Esophagus muscularis mucosa (tissue), 4 donors: Measurements from ENCODE around the gene PADI6. TPM values are rescaled to one million over a fixed set of nuclear protein-coding genes. Genes with fewer than 3 reads are reported as not detected.

ENCODE experiments used
- DNase-seq: peaks from one replicate; pipeline ENCODE4 v3.0.0-alpha.2; 2017; ENCODE audit errors: extremely low spot score
- H3K27ac ChIP-seq, 4 donors: fragments of 200-600 bp; sonication (generic); replicated peaks in 1 of 4; 1 replicate in 3 of 4; 2 replicates in 1 of 4; pipeline ENCODE4 v1.5.1; 2016 to 2019; ENCODE audit warnings: mild to moderate bottlenecking in 1 of 4
- H3K27me3 ChIP-seq, 4 donors: fragments of 200-600 bp; sonication (generic); one replicate each; pipeline versions ENCODE4 v1.5.1 to v1.6.0; 2016 to 2019
- H3K36me3 ChIP-seq, 4 donors: fragments of 200-600 bp; sonication (generic); one replicate each; pipeline ENCODE4 v1.5.1; 2016 to 2019
- H3K4me1 ChIP-seq, 4 donors: fragments of 200-600 bp; sonication (generic); one replicate each; pipeline ENCODE4 v1.5.1; 2016 to 2019
- H3K4me3 ChIP-seq, 4 donors: fragments of 200-600 bp; sonication (generic); 1 replicate in 2 of 4; 2 replicates in 2 of 4; pipeline ENCODE4 v1.5.1; 2016 to 2019; ENCODE audit warnings: mild to moderate bottlenecking in 4 of 4, moderate library complexity in 1 of 4
- H3K9me3 ChIP-seq, 4 donors: fragments of 200-600 bp; sonication (generic); 1 replicate in 3 of 4; 2 replicates in 1 of 4; pipeline ENCODE4 v1.5.1; 2016 to 2019
- EP300 ChIP-seq: sonication (generic); formaldehyde crosslinking; IDR thresholded peaks from one replicate; pipeline ENCODE4 v1.6.1; 2017; ENCODE audit warnings: antibody characterized with exemption
- POLR2A ChIP-seq: fragments of 450-650 bp; IDR thresholded peaks from one replicate; pipeline ENCODE4 v1.6.1; 2017; ENCODE audit warnings: antibody characterized with exemption, moderate library complexity, mild to moderate bottlenecking, low read depth
- POLR2AphosphoS5 ChIP-seq, 2 donors: sonication (generic); formaldehyde crosslinking; IDR thresholded peaks; one replicate each; pipeline ENCODE4 v1.6.1; 2017; ENCODE audit warnings: antibody characterized with exemption in 2 of 2
- WGBS: methylation state at CpG from one replicate; pipeline ENCODE4 v1.1.5; 2018; 5-methylcytosine and 5-hydroxymethylcytosine counted together
- intact Hi-C: fragments of 100-400 bp; cut with DNase I; formaldehyde crosslinking; loops from one replicate; pipeline ENCODE4 v1.15.1; 2023
- total RNA-seq, 4 donors: library from RNA; depleted of rRNA; stranded (reverse); fragments of >200 nt; gene quantifications; one replicate each; pipeline versions ENCODE4 v1.1.0 to v1.2.1, GENCODE V29; 2016
- TF ChIP-seq, protein P1 (sequence below), 3 experiments: fragments of 200-600 bp in 2 of 3; fragments of 450-650 bp in 1 of 3; sonication (generic) in 2 of 3; IDR thresholded peaks; one replicate each; pipeline ENCODE4 v1.5.1; 2017 to 2019; ENCODE audit warnings: antibody characterized with exemption in 3 of 3, mild to moderate bottlenecking in 2 of 3, moderate library complexity in 1 of 3

PADI6 gene
- total RNA-seq, 4 donors from 2014 or later = not detected

DNA sequence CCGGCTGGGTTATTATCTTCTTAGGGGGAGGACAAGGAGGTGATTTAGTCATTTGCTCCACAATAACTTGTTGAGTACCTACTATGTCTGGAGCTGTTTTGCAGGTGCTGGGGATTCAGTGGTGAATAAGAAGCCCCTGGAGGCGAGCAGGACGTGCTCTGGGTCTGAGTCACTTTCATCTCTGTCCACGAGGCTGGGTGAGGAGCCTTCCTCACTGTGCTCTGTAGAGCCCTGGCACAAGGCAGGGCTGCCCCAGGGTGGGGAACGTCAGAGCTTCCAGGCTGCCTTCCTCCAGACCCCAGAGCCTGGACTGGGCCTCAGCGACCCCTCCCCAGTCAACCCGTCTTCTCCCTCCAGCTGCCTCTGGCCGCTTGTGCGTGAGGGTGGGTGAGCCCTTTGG lies 2.5 kb upstream of the PADI6 start:
- Histone ChIP-seq H3K27me3 (peaks cover 0 to 73% (median 0%) of the 10 kb centered on the region in 4 donors), H3K36me3 (no peaks in the 10 kb centered on the region), H3K4me3 (no peak overlapping the region), H3K9me3 (peaks cover 0 to 2% (median 0%) of the 10 kb centered on the region in 4 donors), H3K4me1 (no peaks in the 10 kb centered on the region), H3K27ac (no peak overlapping the region)
- DNase-seq = no peak
- intact Hi-C loops = no loop called here
- no peak for TF ChIP-seq POLR2A
- TF ChIP-seq POLR2AphosphoS5 (IDR thresholded peaks at IDR 0.05) = no peak
- no peak for TF ChIP-seq EP300
- TF ChIP-seq, protein P1, sequence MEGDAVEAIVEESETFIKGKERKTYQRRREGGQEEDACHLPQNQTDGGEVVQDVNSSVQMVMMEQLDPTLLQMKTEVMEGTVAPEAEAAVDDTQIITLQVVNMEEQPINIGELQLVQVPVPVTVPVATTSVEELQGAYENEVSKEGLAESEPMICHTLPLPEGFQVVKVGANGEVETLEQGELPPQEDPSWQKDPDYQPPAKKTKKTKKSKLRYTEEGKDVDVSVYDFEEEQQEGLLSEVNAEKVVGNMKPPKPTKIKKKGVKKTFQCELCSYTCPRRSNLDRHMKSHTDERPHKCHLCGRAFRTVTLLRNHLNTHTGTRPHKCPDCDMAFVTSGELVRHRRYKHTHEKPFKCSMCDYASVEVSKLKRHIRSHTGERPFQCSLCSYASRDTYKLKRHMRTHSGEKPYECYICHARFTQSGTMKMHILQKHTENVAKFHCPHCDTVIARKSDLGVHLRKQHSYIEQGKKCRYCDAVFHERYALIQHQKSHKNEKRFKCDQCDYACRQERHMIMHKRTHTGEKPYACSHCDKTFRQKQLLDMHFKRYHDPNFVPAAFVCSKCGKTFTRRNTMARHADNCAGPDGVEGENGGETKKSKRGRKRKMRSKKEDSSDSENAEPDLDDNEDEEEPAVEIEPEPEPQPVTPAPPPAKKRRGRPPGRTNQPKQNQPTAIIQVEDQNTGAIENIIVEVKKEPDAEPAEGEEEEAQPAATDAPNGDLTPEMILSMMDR (IDR thresholded peaks at IDR 0.05) = no peak
- WGBS = 61% methylated on average over 9 of the region's 9 CpGs

DNA sequence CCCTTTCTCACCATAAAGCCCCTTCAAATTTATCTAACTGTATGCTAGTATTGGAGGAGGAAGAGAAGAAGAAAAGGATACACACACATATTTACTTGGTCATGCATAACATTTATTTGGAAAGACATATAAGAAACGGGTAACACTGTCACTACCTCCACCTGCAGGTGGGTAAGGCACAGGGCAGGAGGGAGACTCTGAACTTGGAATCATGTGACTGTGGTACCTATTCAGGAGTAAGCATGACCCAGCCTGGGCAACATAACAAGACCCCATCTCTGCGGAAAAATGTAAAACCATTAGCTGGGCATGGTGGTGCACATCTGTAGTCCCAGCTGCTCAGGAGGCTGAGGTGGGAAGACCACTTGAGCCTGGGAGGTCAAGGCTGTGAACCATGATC lies 1.4 kb upstream of the PADI6 start:
- no peak for TF ChIP-seq POLR2AphosphoS5 (IDR thresholded peaks at IDR 0.05)
- no peak for TF ChIP-seq EP300
- TF ChIP-seq, protein P1 (IDR thresholded peaks at IDR 0.05) = no peak
- no peak for TF ChIP-seq POLR2A
- 64% methylated on average over 2 of the region's 2 CpGs for WGBS

DNA sequence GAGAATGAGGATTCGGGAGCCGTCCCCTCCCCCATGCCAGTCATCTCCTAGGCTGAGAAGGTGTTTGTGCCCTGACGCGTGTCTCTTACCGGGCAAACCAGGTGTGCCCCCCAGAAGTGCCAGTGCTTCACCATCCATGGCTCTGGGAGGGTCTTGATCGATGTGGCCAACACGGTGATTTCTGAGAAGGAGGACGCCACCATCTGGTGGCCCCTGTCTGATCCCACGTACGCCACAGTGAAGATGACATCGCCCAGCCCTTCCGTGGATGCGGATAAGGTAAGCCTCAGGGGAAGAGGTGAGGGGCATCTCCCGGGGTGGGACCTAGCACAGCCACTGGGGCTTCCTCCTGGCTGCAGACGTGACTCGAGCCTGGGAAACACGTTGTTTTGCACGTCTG lies 959 bp downstream of the PADI6 start:
- H3K27me3 ChIP-seq = peaks cover 0 to 70% (median 0%) of the 10 kb centered on the region in 4 donors
- H3K4me1 ChIP-seq = no peaks in the 10 kb centered on the region
- H3K9me3 ChIP-seq = no peaks in the 10 kb centered on the region
- no peak for TF ChIP-seq EP300
- TF ChIP-seq POLR2A = no peak
- TF ChIP-seq POLR2AphosphoS5 (IDR thresholded peaks at IDR 0.05) = no peak
- TF ChIP-seq, protein P1 (IDR thresholded peaks at IDR 0.05) = no peak
- no peaks in the 10 kb centered on the region for H3K36me3 ChIP-seq
- intact Hi-C loops = no loop called here
- H3K4me3 ChIP-seq = no peak overlapping the region
- DNase-seq = no peak
- no peak overlapping the region for H3K27ac ChIP-seq
- 73% methylated on average over 10 of the region's 18 CpGs for WGBS

More for the DNA sequence above, 1.4 kb upstream of the PADI6 start:
- Histone ChIP-seq H3K36me3 (no peaks in the 10 kb centered on the region), H3K4me3 (no peak overlapping the region), H3K27ac (no peak overlapping the region), H3K27me3 (peaks cover 0 to 72% (median 0%) of the 10 kb centered on the region in 4 donors), H3K9me3 (no peaks in the 10 kb centered on the region), H3K4me1 (no peaks in the 10 kb centered on the region)
- DNase-seq = no peak
- intact Hi-C loops = no loop called here

DNA sequence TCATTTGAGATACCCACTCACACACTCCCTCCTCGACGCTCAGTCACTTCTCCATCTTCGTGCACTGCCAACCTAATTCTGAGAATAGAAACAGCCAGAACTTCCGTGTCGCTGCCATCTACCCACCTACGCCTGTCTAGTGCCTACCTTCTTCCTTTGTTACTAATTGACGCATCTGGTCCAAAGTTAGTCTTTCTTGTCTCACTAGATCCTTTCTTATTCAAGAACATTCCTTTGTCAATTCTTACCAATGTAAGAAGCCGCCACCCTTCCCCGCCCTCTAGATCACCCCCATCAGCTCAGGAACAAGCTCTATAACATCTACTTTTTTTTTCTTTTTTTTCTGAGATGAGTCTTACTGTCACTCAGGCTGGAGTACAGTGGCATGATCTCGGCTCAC lies 3.7 kb downstream of the PADI6 start:
- peaks cover 0 to 73% (median 3%) of the 10 kb centered on the region in 4 donors for H3K27me3 ChIP-seq
- H3K9me3 ChIP-seq = no peaks in the 10 kb centered on the region
- no peak for DNase-seq
- intact Hi-C loops = no loop called here
- WGBS = 92% methylated on average over 10 of the region's 10 CpGs
- TF ChIP-seq POLR2AphosphoS5 (IDR thresholded peaks at IDR 0.05) (no peak), POLR2A (no peak), EP300 (no peak)
- TF ChIP-seq, protein P1 (IDR thresholded peaks at IDR 0.05) = no peak
- no peak overlapping the region for H3K27ac ChIP-seq
- no peaks in the 10 kb centered on the region for H3K4me1 ChIP-seq
- H3K36me3 ChIP-seq = no peaks in the 10 kb centered on the region
- H3K4me3 ChIP-seq = no peak overlapping the region

DNA sequence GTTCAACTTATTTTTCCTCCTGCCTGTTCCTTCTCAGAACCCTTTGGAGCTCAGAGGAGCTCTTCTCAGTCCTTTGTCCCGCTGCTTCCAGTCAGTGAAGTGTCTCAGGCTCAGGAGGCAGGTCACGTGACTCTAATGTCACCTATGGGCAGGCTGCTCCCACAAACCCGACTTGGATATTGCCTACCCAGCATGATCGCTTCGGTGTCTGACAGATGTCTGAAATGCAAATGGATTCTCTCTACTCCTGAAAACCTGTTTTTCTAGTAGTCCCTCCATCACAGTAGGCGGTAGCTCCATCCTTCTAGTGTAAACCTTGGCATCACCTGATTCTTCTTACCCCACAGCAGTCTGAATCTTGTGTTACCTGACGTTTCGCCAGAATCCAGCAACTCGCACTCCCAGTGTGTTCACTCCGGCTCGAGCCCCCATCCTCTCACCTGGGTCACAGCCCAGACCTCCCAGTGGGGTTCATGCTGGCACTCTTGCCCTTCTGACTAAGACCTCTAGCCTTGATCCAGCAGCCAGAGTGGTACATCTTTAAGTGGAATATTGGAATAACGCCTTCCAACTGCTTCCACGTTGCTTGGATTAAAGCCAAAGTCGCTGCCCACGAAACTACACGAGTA lies 5.4 kb downstream of the PADI6 start:
- Histone ChIP-seq H3K36me3 (no peaks in the 10 kb centered on the region), H3K9me3 (no peaks in the 10 kb centered on the region), H3K27ac (no peak overlapping the region), H3K4me3 (no peak overlapping the region), H3K27me3 (peaks cover 0 to 58% (median 3%) of the 10 kb centered on the region in 4 donors), H3K4me1 (no peaks in the 10 kb centered on the region)
- no peak for TF ChIP-seq POLR2A
- TF ChIP-seq POLR2AphosphoS5 (IDR thresholded peaks at IDR 0.05) = no peak
- TF ChIP-seq, protein P1 (IDR thresholded peaks at IDR 0.05) = no peak
- TF ChIP-seq EP300 = no peak
- intact Hi-C loops = no loop called here
- 25% methylated on average over 16 of the region's 16 CpGs for WGBS
- no peak for DNase-seq
